ENCODE measurements around the gene ESR1. TPM values are rescaled to one million over a fixed set of nuclear protein-coding genes. Genes with fewer than 3 reads are reported as not detected.

Gene ESR1
- total and polyA plus RNA-seq, 2 donors from 2014 or later = 1.1 to 5.2 TPM

- FAIRE-seq = peak; percentile 97
These were observed 42.0 kb upstream of the ESR1 start for GRCh38 chr6:151765444-151765886.

GRCh38 chr6:151772446-151772845 is 35.0 kb upstream of the ESR1 start:
- no peaks in the 10 kb centered on the region for H3K36me3 ChIP-seq (ENCODE audit: control insufficient read depth in 2 of 3, insufficient read depth in 3 of 3, low read length in 3 of 3)
- H3K27ac ChIP-seq (ENCODE audit: low read depth in 2 of 2, low read length in 2 of 2) = no peak overlapping the region
- H3K9me3 ChIP-seq (ENCODE audit: control insufficient read depth in 2 of 3, insufficient read depth in 1 of 3, low read length in 3 of 3) = no peaks in the 10 kb centered on the region
- FAIRE-seq (no peak), DNase-seq (no peak)
- no peak overlapping the region for H3K4me3 ChIP-seq (ENCODE audit: low read length in 3 of 3)
- TF ChIP-seq, protein P1, sequence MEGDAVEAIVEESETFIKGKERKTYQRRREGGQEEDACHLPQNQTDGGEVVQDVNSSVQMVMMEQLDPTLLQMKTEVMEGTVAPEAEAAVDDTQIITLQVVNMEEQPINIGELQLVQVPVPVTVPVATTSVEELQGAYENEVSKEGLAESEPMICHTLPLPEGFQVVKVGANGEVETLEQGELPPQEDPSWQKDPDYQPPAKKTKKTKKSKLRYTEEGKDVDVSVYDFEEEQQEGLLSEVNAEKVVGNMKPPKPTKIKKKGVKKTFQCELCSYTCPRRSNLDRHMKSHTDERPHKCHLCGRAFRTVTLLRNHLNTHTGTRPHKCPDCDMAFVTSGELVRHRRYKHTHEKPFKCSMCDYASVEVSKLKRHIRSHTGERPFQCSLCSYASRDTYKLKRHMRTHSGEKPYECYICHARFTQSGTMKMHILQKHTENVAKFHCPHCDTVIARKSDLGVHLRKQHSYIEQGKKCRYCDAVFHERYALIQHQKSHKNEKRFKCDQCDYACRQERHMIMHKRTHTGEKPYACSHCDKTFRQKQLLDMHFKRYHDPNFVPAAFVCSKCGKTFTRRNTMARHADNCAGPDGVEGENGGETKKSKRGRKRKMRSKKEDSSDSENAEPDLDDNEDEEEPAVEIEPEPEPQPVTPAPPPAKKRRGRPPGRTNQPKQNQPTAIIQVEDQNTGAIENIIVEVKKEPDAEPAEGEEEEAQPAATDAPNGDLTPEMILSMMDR (IDR thresholded peaks at IDR 0.05; ENCODE audit: borderline replicate concordance, extremely low read depth, insufficient read depth) = no peak
- no peaks in the 10 kb centered on the region for H3K27me3 ChIP-seq (ENCODE audit: control insufficient read depth, insufficient read depth, low read length)
- no peaks in the 10 kb centered on the region for H3K4me1 ChIP-seq (ENCODE audit: control insufficient read depth in 2 of 3, insufficient read depth in 2 of 3, low read depth in 1 of 3, low read length in 3 of 3)
- H3K9ac ChIP-seq (ENCODE audit: low read length in 3 of 3) = no peak overlapping the region
- intact Hi-C loops (cut with DNase I) = no loop called here

More at GRCh38 chr6:151765444-151765886, 42.0 kb upstream of the ESR1 start:
- H3K9ac ChIP-seq (ENCODE audit: low read length in 3 of 3) = no peak overlapping the region
- TF ChIP-seq, protein P1 (IDR thresholded peaks at IDR 0.05; ENCODE audit: borderline replicate concordance, extremely low read depth, insufficient read depth) = peak; percentile 60
- intact Hi-C loops (cut with DNase I) = loop anchor here (10.0 kb wide), 1 partner anchor 359 kb away; no protein-coding TSS in a partner anchor
- H3K9me3 ChIP-seq (ENCODE audit: control insufficient read depth in 2 of 3, insufficient read depth in 1 of 3, low read length in 3 of 3) = no peaks in the 10 kb centered on the region
- H3K27ac ChIP-seq (ENCODE audit: low read depth in 2 of 2, low read length in 2 of 2) = no peak overlapping the region
- H3K4me3 ChIP-seq (ENCODE audit: low read length in 3 of 3) = no peak overlapping the region
- no peaks in the 10 kb centered on the region for H3K36me3 ChIP-seq (ENCODE audit: control insufficient read depth in 2 of 3, insufficient read depth in 3 of 3, low read length in 3 of 3)
- peak in 3 of 5 donors; percentile 62 to 87 (median 77) for DNase-seq
- no peaks in the 10 kb centered on the region for H3K27me3 ChIP-seq (ENCODE audit: control insufficient read depth, insufficient read depth, low read length)
- no peaks in the 10 kb centered on the region for H3K4me1 ChIP-seq (ENCODE audit: control insufficient read depth in 2 of 3, insufficient read depth in 2 of 3, low read depth in 1 of 3, low read length in 3 of 3)

GRCh38 chr6:151773382-151773781 is 34.1 kb upstream of the ESR1 start:
- intact Hi-C loops (cut with DNase I) = no loop called here
- H3K27ac ChIP-seq (ENCODE audit: low read depth in 2 of 2, low read length in 2 of 2) = no peak overlapping the region
- H3K4me3 ChIP-seq (ENCODE audit: low read length in 3 of 3) = no peak overlapping the region
- H3K4me1 ChIP-seq (ENCODE audit: control insufficient read depth in 2 of 3, insufficient read depth in 2 of 3, low read depth in 1 of 3, low read length in 3 of 3) = no peaks in the 10 kb centered on the region
- H3K27me3 ChIP-seq (ENCODE audit: control insufficient read depth, insufficient read depth, low read length) = no peaks in the 10 kb centered on the region
- TF ChIP-seq, protein P1 (IDR thresholded peaks at IDR 0.05; ENCODE audit: borderline replicate concordance, extremely low read depth, insufficient read depth) = no peak
- no peaks in the 10 kb centered on the region for H3K36me3 ChIP-seq (ENCODE audit: control insufficient read depth in 2 of 3, insufficient read depth in 3 of 3, low read length in 3 of 3)
- no peak for FAIRE-seq
- DNase-seq = no peak
- no peak overlapping the region for H3K9ac ChIP-seq (ENCODE audit: low read length in 3 of 3)
- no peaks in the 10 kb centered on the region for H3K9me3 ChIP-seq (ENCODE audit: control insufficient read depth in 2 of 3, insufficient read depth in 1 of 3, low read length in 3 of 3)

- H3K4me1 ChIP-seq (ENCODE audit: control insufficient read depth in 2 of 3, insufficient read depth in 2 of 3, low read depth in 1 of 3, low read length in 3 of 3) = no peaks in the 10 kb centered on the region
- no peak overlapping the region for H3K4me3 ChIP-seq (ENCODE audit: low read length in 3 of 3)
- DNase-seq (no peak), FAIRE-seq (no peak)
- intact Hi-C loops (cut with DNase I) = no loop called here
- no peak overlapping the region for H3K9ac ChIP-seq (ENCODE audit: low read length in 3 of 3)
- H3K9me3 ChIP-seq (ENCODE audit: control insufficient read depth in 2 of 3, insufficient read depth in 1 of 3, low read length in 3 of 3) = no peaks in the 10 kb centered on the region
- H3K27me3 ChIP-seq (ENCODE audit: control insufficient read depth, insufficient read depth, low read length) = no peaks in the 10 kb centered on the region
- no peaks in the 10 kb centered on the region for H3K36me3 ChIP-seq (ENCODE audit: control insufficient read depth in 2 of 3, insufficient read depth in 3 of 3, low read length in 3 of 3)
- H3K27ac ChIP-seq (ENCODE audit: low read depth in 2 of 2, low read length in 2 of 2) = no peak overlapping the region
- TF ChIP-seq, protein P1 (IDR thresholded peaks at IDR 0.05; ENCODE audit: borderline replicate concordance, extremely low read depth, insufficient read depth) = no peak
These were observed 24.9 kb upstream of the ESR1 start for GRCh38 chr6:151782560-151782959.

All from kidney (tissue), 14 donors.